Astrocyte of the cerebellum (primary cell): ENCODE results near the gene WFIKKN1.

Source experiments
- DNase-seq: peaks from one replicate; pipeline ENCODE4 v3.0.0-alpha.2; 2011; ENCODE audit warnings: low read depth
- H3K4me3 ChIP-seq: 2 replicates; pipeline ENCODE4 v1.5.1; 2011; ENCODE audit warnings: mild to moderate bottlenecking, low read depth, low read length, moderate library complexity
- in situ Hi-C: cut with HindIII; loops from 2 replicates; pipeline ENCODE4 v1.10.0; 2017; ENCODE audit warnings: low sequenced_read_pairs
- TF ChIP-seq, protein P1 (sequence below): IDR thresholded peaks from 2 replicates; pipeline ENCODE4 v1.5.1; 2012; ENCODE audit warnings: low read length, low read depth, moderate library complexity, mild to moderate bottlenecking; ENCODE audit errors: missing control alignments

WFIKKN1 gene

DNA sequence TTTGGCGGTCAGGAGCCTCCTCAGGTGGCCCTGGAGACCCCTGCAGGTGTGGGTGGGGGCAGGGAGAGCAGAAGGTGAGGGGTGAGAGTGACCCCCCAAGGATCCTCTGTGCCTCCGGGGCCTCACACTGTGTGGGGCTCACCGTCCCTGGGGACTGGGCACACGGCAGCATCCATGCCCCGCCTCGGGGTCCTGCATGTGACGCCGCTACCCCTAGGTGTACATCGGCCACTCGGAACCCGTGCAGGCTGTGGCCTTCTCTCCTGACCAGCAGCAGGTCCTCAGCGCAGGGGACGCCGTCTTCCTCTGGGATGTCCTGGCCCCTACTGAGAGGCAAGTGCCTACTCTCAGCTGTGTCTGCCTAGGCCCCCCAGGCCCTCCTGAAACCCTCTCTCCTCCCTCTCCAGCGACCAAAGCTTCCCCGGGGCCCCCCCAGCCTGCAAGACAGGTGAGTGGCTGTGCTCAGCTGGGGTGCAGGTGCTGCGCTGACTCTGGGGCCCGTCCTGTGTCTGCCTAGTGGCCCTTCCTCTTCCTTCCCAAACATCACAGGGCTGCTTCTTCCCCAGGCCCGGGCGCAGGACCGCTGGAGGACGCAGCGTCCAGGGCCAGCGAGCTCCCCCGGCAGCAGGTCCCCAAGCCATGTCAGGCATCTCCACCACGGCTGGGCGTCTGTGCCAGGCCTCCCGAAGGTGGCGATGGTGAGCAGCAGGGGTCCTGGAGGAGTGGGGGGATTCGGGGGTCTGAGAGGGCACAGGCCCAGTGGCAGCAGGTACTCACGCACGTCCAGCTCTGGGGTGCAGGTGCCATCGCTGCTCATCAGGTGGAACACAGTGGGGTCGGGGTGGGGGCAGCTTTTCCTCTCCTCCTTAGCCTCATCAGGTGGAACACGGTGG lies 28.1 kb downstream of the WFIKKN1 start:
- in situ Hi-C loops = no loop called here
- TF ChIP-seq, protein P1, sequence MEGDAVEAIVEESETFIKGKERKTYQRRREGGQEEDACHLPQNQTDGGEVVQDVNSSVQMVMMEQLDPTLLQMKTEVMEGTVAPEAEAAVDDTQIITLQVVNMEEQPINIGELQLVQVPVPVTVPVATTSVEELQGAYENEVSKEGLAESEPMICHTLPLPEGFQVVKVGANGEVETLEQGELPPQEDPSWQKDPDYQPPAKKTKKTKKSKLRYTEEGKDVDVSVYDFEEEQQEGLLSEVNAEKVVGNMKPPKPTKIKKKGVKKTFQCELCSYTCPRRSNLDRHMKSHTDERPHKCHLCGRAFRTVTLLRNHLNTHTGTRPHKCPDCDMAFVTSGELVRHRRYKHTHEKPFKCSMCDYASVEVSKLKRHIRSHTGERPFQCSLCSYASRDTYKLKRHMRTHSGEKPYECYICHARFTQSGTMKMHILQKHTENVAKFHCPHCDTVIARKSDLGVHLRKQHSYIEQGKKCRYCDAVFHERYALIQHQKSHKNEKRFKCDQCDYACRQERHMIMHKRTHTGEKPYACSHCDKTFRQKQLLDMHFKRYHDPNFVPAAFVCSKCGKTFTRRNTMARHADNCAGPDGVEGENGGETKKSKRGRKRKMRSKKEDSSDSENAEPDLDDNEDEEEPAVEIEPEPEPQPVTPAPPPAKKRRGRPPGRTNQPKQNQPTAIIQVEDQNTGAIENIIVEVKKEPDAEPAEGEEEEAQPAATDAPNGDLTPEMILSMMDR = no peak
- DNase-seq = no peak
- no peak overlapping the region for H3K4me3 ChIP-seq

DNA sequence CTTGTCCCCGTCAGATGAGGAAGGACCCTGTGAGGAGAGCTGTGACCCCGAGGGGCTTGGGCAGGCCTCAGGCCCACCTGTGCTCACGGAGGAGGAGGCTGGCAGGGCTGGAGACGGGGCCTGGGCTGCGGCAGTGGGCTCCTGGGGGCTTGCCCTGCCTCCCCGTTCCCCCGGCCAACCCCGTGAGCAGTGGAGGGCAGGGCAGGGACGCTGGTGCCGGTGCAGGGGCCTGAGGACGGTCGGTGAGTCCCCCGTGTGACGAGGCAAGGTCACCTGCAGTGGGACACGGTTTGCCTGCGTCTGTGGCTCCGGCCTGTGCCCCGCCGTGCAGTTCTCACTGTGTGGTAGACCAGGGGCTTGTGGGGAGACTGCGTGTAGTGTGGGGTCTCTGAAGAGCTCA lies 28.8 kb downstream of the WFIKKN1 start:
- DNase-seq = no peak
- TF ChIP-seq, protein P1 = no peak
- in situ Hi-C loops = no loop called here
- no peak overlapping the region for H3K4me3 ChIP-seq

- H3K4me3 ChIP-seq = no peak overlapping the region
- TF ChIP-seq, protein P1 = no peak
- in situ Hi-C loops = no loop called here
- no peak for DNase-seq
These were observed 29.3 kb downstream of the WFIKKN1 start for GRCh38 chr16:660132-660458.

DNA sequence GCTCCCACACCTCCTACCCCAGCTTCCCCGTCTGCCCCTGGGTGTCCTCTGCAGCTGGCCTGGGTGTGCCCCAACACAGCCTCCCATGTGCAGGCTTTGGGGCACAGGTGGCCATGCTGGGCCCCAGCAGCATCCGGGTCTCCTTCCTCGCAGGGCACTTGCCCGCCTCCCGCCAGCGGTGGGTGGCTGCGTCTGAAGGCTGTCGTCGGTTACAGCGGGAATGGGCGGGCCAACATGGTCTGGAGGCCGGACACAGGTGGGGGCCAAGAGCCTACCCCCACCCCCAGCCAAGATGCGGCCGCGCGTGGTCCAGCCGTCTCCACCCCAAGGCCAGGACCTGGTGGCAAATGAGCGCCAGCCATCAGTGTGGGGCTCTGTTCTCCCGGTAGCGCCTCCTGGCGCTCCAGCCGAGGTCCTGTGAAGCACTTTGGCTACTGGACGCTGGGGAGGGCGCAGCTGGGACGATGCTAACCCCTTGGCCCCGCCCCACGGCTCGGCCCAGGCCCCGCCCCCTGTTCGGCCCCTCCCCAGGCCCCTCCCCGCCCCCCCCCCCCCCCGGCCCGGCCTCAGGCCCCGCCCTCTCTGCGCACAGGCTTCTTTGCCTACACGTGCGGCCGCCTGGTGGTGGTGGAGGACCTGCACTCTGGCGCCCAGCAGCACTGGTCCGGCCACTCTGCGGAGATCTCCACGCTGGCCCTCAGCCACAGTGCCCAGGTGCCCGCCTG lies 29.8 kb downstream of the WFIKKN1 start:
- no peak overlapping the region for H3K4me3 ChIP-seq
- TF ChIP-seq, protein P1 = peak; percentile 43
- in situ Hi-C loops = no loop called here
- DNase-seq = peak; percentile 32

DNA sequence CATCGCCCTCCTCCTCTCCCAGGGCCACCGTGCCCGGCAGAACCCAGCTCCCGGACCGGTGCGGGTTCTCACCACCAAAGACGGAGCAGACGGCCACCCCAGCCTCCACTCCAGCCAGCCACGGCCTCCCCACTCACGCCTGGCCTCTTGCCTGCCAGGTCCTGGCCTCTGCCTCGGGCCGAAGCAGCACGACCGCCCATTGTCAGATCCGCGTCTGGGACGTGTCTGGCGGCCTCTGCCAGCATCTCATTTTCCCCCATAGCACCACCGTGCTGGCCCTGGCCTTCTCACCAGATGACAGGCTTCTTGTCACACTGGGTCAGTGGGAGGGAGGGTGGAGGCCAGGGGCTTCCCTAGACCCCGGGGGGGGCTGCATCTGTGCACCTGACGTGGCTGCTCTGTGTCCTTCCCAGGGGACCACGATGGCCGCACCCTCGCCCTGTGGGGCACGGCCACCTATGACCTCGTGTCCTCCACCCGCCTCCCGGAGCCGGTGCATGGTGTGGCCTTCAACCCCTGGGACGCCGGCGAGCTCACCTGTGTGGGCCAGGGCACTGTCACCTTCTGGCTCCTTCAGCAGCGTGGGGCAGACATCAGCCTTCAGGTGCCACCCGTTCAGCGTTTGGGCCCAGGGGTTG lies 30.5 kb downstream of the WFIKKN1 start:
- no peak for DNase-seq
- TF ChIP-seq, protein P1 = peak; percentile 1
- H3K4me3 ChIP-seq = no peak overlapping the region
- in situ Hi-C loops = no loop called here

DNA sequence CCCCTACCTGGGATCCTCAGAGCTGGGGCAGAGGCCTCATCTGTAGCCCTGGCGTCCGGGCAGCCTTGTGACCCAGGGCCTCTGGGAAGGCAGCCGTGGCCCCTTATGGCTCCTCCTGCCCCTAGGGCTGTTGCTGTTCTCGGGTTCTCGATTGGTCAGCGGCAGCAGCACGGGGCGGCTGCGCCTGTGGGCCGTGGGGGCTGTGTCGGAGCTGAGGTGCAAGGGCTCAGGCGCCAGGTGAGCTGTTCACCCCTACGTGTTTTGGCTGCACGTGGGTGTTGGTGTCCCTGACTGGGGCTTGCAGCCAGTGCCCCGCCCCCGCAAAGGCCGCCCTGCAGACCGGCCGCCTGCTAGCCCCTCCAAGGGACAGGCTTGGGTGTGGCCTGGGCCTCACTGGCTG lies 31.3 kb downstream of the WFIKKN1 start:
- no peak for DNase-seq
- no peak overlapping the region for H3K4me3 ChIP-seq
- TF ChIP-seq, protein P1 = no peak
- in situ Hi-C loops = no loop called here
